NCI-H146 treated with DMSO at 0.1 percent for 48 hours (cell line): ENCODE results near the gene TCF3.
A peak's percentile ranks its signal among the peaks of the same experiment; 100 is the strongest.

Source experiments
- DNase-seq: peaks from one replicate; lab custom pipeline; 2025; ENCODE audit not compliant: unreplicated experiment; lab: John Stamatoyannopoulos, UW

TCF3 gene

GRCh38 chr19:1613146-1613545 lies 39.3 kb downstream of the TCF3 start:
- no peak for DNase-seq

GRCh38 chr19:1612114-1613086 lies 40.0 kb downstream of the TCF3 start:
- DNase-seq: no peak

- no peak for DNase-seq
These were observed 41.1 kb downstream of the TCF3 start for GRCh38 chr19:1611353-1611752.

GRCh38 chr19:1610579-1610978 lies 41.8 kb downstream of the TCF3 start:
- no peak for DNase-seq

GRCh38 chr19:1609680-1610474 lies 42.5 kb downstream of the TCF3 start:
- no peak for DNase-seq

GRCh38 chr19:1609103-1609396 lies 43.4 kb downstream of the TCF3 start:
- DNase-seq: no peak

- DNase-seq: no peak
These were observed 43.9 kb downstream of the TCF3 start for GRCh38 chr19:1608359-1609102.

GRCh38 chr19:1606138-1606651 lies 46.2 kb downstream of the TCF3 start:
- DNase-seq: no peak

- DNase-seq: peak; percentile 82
These were observed 46.9 kb downstream of the TCF3 start, which contains the start of gene UQCR11 for GRCh38 chr19:1605236-1606137. Gene UQCR11, minus strand, starts transcription at chr19:1605462. Its CDS starts 53 bp downstream, at chr19:1605409.

- no peak for DNase-seq
These were observed 50.2 kb downstream of the TCF3 start for GRCh38 chr19:1602091-1602707.

GRCh38 chr19:1601613-1602064 lies 50.8 kb downstream of the TCF3 start:
- DNase-seq: no peak

GRCh38 chr19:1599460-1599846 lies 53.0 kb downstream of the TCF3 start:
- DNase-seq: no peak

- no peak for DNase-seq
These were observed 53.5 kb downstream of the TCF3 start for GRCh38 chr19:1598777-1599459.

- no peak for DNase-seq
These were observed 59.0 kb downstream of the TCF3 start for GRCh38 chr19:1593501-1593772.

- peak; percentile 53 for DNase-seq
These were observed 59.5 kb downstream of the TCF3 start, which contains the start of gene MBD3 for GRCh38 chr19:1592755-1593500. Gene MBD3, minus strand, starts transcription at chr19:1592865. Its CDS starts 234 bp downstream, at chr19:1592631.

GRCh38 chr19:1592024-1592754 lies 60.2 kb downstream of the TCF3 start:
- DNase-seq: peak; percentile 43

GRCh38 chr19:1591421-1592023 lies 60.9 kb downstream of the TCF3 start:
- peak; percentile 33 for DNase-seq
